ENCODE measurements around the gene OTOP2. TPM values are rescaled to one million over a fixed set of nuclear protein-coding genes. Genes with fewer than 3 reads are reported as not detected.
"Not testable (repeated sequence)": the region's sequence is repeated elsewhere in the genome, so short reads cannot be mapped to it uniquely, and the experiment has no call there.

OTOP2 gene
- total RNA-seq, 1 donor from 2014 or later, result not detected

- H3K36me3 Mint-ChIP-seq (ENCODE audit: unreplicated experiment), result no peaks in the 10 kb centered on the region
- no peak overlapping the region for H3K27ac Mint-ChIP-seq (ENCODE audit: unreplicated experiment)
- no peaks in the 10 kb centered on the region for H3K9me3 Mint-ChIP-seq (ENCODE audit: unreplicated experiment)
- TF ChIP-seq CTCF (IDR thresholded peaks at IDR 0.05), result no peak
- H3K4me1 Mint-ChIP-seq (ENCODE audit: unreplicated experiment), result no peaks in the 10 kb centered on the region
- peaks cover 35% of the 10 kb centered on the region for H3K27me3 Mint-ChIP-seq (ENCODE audit: unreplicated experiment)
- peak; percentile 83 for DNase-seq (ENCODE audit: extremely low spot score, unreplicated experiment)
- H3K4me3 Mint-ChIP-seq (ENCODE audit: unreplicated experiment), result no peak overlapping the region
Measured at GRCh38 chr17:74907012-74907411, 17.1 kb upstream of the OTOP2 start.

GRCh38 chr17:74909097-74909496 is 15.0 kb upstream of the OTOP2 start:
- not testable (repeated sequence) for H3K4me1 Mint-ChIP-seq (ENCODE audit: unreplicated experiment); H3K36me3 Mint-ChIP-seq (ENCODE audit: unreplicated experiment); H3K9me3 Mint-ChIP-seq (ENCODE audit: unreplicated experiment); DNase-seq (ENCODE audit: extremely low spot score, unreplicated experiment); H3K4me3 Mint-ChIP-seq (ENCODE audit: unreplicated experiment); H3K27ac Mint-ChIP-seq (ENCODE audit: unreplicated experiment)
- H3K27me3 Mint-ChIP-seq (ENCODE audit: unreplicated experiment), result peaks cover 40% of the 10 kb centered on the region

- DNase-seq (ENCODE audit: extremely low spot score, unreplicated experiment); H3K4me1 Mint-ChIP-seq (ENCODE audit: unreplicated experiment); H3K9me3 Mint-ChIP-seq (ENCODE audit: unreplicated experiment); H3K27ac Mint-ChIP-seq (ENCODE audit: unreplicated experiment); H3K4me3 Mint-ChIP-seq (ENCODE audit: unreplicated experiment); H3K36me3 Mint-ChIP-seq (ENCODE audit: unreplicated experiment): not testable (repeated sequence)
- H3K27me3 Mint-ChIP-seq (ENCODE audit: unreplicated experiment), result peaks cover 40% of the 10 kb centered on the region
Measured at GRCh38 chr17:74911423-74911822, 12.7 kb upstream of the OTOP2 start.

- Mint-ChIP-seq H3K27ac (ENCODE audit: unreplicated experiment) (no peak overlapping the region), H3K36me3 (ENCODE audit: unreplicated experiment) (no peaks in the 10 kb centered on the region), H3K27me3 (ENCODE audit: unreplicated experiment) (peaks cover 8% of the 10 kb centered on the region), H3K4me1 (ENCODE audit: unreplicated experiment) (no peaks in the 10 kb centered on the region), H3K9me3 (ENCODE audit: unreplicated experiment) (no peaks in the 10 kb centered on the region), H3K4me3 (ENCODE audit: unreplicated experiment) (no peak overlapping the region)
- DNase-seq (ENCODE audit: extremely low spot score, unreplicated experiment), result no peak
- TF ChIP-seq CTCF (IDR thresholded peaks at IDR 0.05), result no peak
Measured at GRCh38 chr17:74916136-74916850, 7.8 kb upstream of the OTOP2 start.

- no peaks in the 10 kb centered on the region for H3K4me1 Mint-ChIP-seq (ENCODE audit: unreplicated experiment)
- TF ChIP-seq CTCF (IDR thresholded peaks at IDR 0.05), result no peak
- H3K36me3 Mint-ChIP-seq (ENCODE audit: unreplicated experiment), result no peaks in the 10 kb centered on the region
- no peak overlapping the region for H3K27ac Mint-ChIP-seq (ENCODE audit: unreplicated experiment)
- DNase-seq (ENCODE audit: extremely low spot score, unreplicated experiment), result no peak
- no peak overlapping the region for H3K4me3 Mint-ChIP-seq (ENCODE audit: unreplicated experiment)
- no peaks in the 10 kb centered on the region for H3K9me3 Mint-ChIP-seq (ENCODE audit: unreplicated experiment)
- peaks cover 8% of the 10 kb centered on the region for H3K27me3 Mint-ChIP-seq (ENCODE audit: unreplicated experiment)
Measured at GRCh38 chr17:74916851-74917199, 7.2 kb upstream of the OTOP2 start.

GRCh38 chr17:74917430-74917829 is 6.6 kb upstream of the OTOP2 start:
- Mint-ChIP-seq H3K36me3 (ENCODE audit: unreplicated experiment) (no peaks in the 10 kb centered on the region), H3K27me3 (ENCODE audit: unreplicated experiment) (peaks cover 7% of the 10 kb centered on the region), H3K4me3 (ENCODE audit: unreplicated experiment) (no peak overlapping the region), H3K9me3 (ENCODE audit: unreplicated experiment) (no peaks in the 10 kb centered on the region), H3K27ac (ENCODE audit: unreplicated experiment) (no peak overlapping the region), H3K4me1 (ENCODE audit: unreplicated experiment) (no peaks in the 10 kb centered on the region)
- no peak for TF ChIP-seq CTCF (IDR thresholded peaks at IDR 0.05)
- no peak for DNase-seq (ENCODE audit: extremely low spot score, unreplicated experiment)
